HepG2 (cell line): Measurements from ENCODE around the gene NPS.

Experiments
- ATF4 ChIP-seq, 2 experiments: fragments of 450-650 bp in 1 of 2; sonication (generic) in 1 of 2; formaldehyde crosslinking; IDR thresholded peaks; 2 replicates each; pipeline versions ENCODE4 v1.5.0 to v1.8.0; 2020 to 2022; ENCODE audit warnings: mild to moderate bottlenecking in 1 of 2, missing genetic modification reagents in 1 of 2
- CEBPG ChIP-seq: IDR thresholded peaks from 2 replicates; pipeline ENCODE4 v1.6.1; 2016
- CTCF ChIP-seq: sonication (generic); formaldehyde crosslinking; IDR thresholded peaks from 2 replicates; pipeline ENCODE4 v1.5.0; 2020; ENCODE audit warnings: mild to moderate bottlenecking, missing genetic modification reagents, moderate library complexity
- FOXP4 ChIP-seq: sonication (generic); formaldehyde crosslinking; IDR thresholded peaks from 2 replicates; pipeline ENCODE4 v1.4.0; 2020; ENCODE audit warnings: missing genetic modification reagents
- KLF6 ChIP-seq: IDR thresholded peaks from 2 replicates; pipeline ENCODE4 v1.8.0; 2016; ENCODE audit warnings: missing biosample characterization, missing genetic modification reagents
- NFYB ChIP-seq: sonication (generic); formaldehyde crosslinking; IDR thresholded peaks from 2 replicates; pipeline ENCODE4 v1.4.0; 2020; ENCODE audit warnings: missing genetic modification reagents
- ZBTB1 ChIP-seq: sonication (generic); formaldehyde crosslinking; IDR thresholded peaks from 2 replicates; pipeline ENCODE4 v1.4.0; 2020; ENCODE audit warnings: missing genetic modification reagents, borderline replicate concordance
- ZFX ChIP-seq: sonication (generic); formaldehyde crosslinking; IDR thresholded peaks from 2 replicates; pipeline ENCODE4 v1.4.0; 2020; ENCODE audit warnings: mild to moderate bottlenecking, low read depth, missing genetic modification reagents, moderate library complexity

GRCh38 chr10:127576051-127576450 lies 26.9 kb downstream of the NPS start:
- TF ChIP-seq CEBPG (no peak), CTCF (CRISPR knock-in tag) (no peak), NFYB (CRISPR knock-in tag) (no peak), ATF4 (CRISPR knock-in tag; IDR thresholded peaks at IDR 0.05) (no peak), ZBTB1 (CRISPR knock-in tag) (no peak), FOXP4 (CRISPR knock-in tag) (no peak), ZFX (CRISPR knock-in tag) (no peak), KLF6 (CRISPR knock-in tag) (no peak)
